Retina (tissue), 1 donor: Measurements from ENCODE around the gene SLC8A1.

Experiments used
- DNase-seq: peaks from one replicate; pipeline ENCODE4 v3.0.0-alpha.2; 2016

Gene SLC8A1

GRCh38 chr2:40261042-40261441 is 190.8 kb downstream of the SLC8A1 start:
- DNase-seq: no peak

- no peak for DNase-seq
Measured at GRCh38 chr2:40260437-40260836, 191.5 kb downstream of the SLC8A1 start.

- DNase-seq: no peak
Measured at GRCh38 chr2:40259900-40260299, 192.0 kb downstream of the SLC8A1 start.

- DNase-seq: no peak
Measured at GRCh38 chr2:40258135-40258457, 193.8 kb downstream of the SLC8A1 start.

DNA sequence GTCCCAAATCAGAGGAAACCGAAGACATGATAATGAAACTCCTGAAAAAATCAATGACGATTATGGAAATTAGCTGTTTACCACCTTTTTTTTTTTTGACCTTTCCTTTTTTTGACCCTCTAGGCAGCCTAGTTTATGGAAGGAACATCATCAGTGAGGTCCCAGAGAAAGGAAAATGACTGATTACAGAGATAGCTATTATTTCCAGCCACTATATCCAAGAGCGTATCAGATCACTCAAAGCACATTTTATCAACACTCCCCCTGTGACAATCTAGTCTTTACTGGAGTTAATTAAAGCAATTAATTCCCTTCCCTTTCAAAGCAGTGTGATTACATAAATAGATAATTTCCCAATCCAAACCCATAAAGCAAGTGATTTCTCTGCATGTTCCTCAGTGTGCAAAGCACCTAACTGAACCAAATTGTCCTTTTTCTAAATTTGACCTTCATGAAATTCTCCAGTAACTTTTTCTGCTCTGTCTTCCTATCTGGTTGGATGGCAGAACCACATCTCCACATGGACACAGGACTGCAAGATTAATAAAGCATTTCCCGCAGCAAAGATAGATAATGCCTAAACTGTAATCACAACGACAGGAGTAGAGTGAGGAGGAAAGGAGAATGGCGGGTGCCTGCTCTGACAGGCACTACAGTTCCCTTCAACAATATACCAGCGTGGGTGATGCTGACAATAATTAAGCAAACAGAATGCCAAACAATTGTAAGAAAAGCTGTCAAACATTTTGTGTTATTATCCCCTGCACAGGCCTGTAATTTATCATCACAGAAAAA is 194.4 kb downstream of the SLC8A1 start:
- no peak for DNase-seq

DNA sequence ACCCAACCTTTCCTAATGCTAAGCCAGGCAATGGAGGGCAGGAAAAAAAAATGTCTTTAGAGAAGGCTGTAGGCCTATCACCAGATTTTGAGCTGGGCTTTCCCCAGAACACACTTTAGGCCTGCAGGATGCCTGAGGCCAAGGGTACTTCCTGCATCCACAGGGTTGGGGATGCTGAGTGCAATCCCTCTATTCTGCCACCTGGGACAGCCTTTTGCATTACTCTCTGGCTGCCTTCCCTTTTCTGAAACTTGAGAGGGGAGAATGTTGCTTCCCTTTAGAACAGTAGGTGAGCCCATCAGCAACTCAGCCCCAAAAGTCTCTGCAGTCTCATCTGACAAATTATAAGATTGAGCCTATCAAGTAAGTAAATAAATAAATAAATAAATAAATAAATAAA is 195.2 kb downstream of the SLC8A1 start:
- DNase-seq: no peak

DNA sequence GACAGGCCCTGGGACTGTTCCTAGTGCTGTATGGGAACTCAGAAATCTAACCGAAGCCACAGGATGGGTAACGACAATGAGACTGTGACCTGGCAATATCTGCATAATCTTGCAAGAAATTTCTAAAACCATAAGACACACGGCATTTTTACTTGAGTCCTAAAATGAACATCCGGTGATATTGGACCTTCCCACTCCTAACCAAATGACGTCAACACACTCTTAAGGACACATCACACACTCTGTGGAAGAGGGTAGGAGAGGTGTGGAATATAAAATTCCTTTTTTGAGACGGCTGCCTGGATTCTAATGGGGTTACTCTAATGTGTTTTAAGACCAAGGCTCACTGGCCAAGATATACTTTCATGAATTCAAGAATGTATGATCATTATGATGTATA is 195.9 kb downstream of the SLC8A1 start:
- DNase-seq: no peak

DNA sequence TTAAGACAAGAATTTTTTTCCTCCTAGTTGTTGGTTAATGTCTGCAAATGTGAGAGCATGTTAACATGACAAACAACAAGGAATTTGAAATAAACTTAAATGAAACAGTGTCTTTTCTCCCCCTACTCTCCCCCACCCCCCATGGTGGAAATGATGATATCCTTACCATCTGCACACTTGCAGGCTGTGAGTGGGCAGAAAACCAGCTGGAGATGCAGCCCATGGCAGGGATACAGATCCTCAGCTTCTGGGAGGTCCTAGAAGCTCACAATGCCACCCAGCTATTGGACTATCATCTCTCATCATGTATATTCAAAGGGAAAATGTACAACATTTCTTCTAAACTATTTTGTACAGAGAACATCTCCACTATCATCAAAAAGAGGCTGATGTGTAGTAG is 196.8 kb downstream of the SLC8A1 start:
- DNase-seq: no peak

GRCh38 chr2:40254611-40255010 is 197.3 kb downstream of the SLC8A1 start:
- no peak for DNase-seq

DNA sequence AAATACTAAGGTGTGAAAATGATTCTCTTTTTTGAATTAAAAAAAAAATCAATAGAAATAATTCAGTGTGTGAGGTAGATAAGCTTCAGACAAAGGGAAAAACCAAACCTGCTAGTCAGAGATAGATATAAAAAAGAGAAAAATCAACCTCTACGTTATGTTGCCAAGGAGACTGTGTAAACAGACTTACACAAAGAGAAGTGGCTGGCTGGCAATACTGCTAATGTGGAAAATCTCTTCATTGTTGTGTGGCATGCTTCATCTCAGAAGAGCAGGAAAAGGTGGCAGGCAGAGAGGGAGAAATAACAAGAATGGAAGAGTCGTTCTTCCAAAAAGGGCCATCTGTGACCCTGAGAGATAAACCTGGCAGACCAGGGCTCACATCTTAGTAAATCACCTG is 200.8 kb downstream of the SLC8A1 start:
- DNase-seq: no peak

DNA sequence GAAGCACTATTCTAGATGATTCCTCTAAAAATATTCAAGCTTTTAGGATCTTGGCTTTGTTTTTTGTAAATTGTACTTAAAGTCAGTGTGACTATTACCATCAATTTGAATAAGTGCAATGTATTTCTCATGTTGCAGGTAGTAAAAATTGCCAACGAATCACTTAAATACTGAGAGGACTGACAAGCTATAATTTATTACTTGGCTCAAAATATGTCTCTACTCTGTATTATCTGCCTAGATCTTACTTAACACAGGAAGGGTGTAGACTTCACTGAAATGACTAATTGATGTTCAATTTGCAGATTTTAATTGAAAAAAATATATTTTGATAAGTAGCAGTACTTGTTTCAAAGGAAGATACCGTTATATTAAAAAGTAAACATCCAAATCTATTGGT is 202.3 kb downstream of the SLC8A1 start:
- DNase-seq: no peak

DNA sequence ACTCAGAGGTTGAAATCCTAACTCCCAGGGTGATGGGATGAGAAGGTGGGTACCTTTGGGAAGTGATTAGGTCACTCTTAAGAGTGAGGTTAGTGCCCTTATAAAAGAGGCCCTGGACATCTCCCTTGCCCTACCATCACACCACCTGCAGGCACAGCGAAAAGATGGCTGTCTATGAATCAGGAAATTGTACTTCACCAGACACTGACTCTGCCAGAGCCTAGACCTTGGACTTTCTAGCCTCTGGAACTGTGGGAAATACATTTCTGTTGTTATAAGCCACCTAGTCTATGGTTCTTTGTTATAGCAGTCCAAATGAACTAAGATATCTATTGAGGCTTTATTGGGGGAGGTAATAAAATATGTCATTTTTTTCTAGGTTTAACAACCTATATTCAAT is 203.6 kb downstream of the SLC8A1 start:
- DNase-seq: no peak

DNA sequence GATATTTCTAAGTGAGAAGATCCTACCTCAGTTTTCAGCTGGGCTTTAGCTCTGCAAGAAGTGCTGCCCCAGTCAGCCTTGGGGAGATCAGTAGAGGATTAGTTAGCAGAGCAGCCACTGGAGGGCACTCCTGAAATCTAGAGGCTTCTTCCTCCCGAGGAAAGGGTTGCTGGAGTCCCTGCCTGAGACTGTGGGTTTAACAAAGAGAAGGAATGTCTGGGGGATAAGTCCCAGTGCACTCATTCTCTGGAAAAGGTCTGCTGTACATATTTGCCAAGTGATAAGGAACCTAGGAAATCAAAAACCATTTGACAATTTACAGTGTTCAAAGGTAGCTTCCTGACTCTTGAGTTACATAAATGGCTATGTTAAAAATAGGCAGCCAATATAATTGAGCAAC is 207.2 kb downstream of the SLC8A1 start:
- peak; percentile 35 for DNase-seq

- DNase-seq: no peak
Measured at GRCh38 chr2:40244251-40244650, 207.6 kb downstream of the SLC8A1 start.

DNA sequence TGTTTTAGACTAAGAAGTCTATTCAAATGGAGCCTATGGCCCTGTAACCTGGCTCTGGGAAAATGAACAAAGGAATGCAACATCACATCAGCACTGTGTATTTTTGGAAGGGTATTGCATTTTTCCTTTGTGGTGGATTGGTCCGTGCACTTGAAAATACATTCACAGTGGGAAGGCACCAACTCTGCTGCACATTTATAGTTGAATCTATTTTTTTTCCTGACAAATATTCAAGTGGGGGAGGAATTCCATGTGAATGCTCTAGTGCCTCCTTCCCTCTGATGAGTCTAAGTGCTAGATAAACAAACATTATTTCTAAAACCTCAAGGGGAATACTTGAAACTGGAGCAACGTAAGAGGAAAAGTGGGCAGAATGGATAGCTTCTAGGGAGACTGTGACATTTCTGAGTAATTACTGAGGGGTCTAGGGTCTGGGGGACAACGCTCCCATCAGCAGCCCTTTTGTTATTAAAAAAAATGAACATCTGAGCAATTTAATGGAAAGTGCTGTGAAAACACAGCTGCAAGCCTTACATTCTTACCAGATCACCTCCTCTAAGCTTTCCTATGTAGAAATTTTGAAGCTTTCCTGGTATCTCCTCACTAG is 208.2 kb downstream of the SLC8A1 start:
- peak; percentile 38 for DNase-seq

DNA sequence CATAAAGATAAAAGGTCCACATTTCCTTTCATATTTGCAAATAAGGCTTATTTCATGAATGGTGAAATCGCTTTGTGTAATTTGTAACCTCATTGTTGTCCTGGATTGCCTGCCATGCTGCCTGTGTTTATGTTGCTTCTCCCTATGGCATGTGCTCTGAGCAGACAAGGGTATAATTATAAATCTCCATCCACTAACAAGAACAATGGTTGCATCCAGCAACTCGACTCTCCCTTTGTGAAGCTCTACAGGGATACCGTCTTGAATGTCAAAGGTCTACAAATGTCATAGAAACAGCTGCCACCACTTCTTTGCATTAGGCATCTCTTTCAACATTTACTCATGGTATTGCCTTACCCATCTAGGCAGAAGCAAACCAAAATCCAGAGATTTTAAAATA is 209.6 kb downstream of the SLC8A1 start:
- peak; percentile 53 for DNase-seq

GRCh38 chr2:40240070-40240469 is 211.8 kb downstream of the SLC8A1 start:
- no peak for DNase-seq

- DNase-seq: no peak
Measured at GRCh38 chr2:40230707-40231432, 221.0 kb downstream of the SLC8A1 start.

- no peak for DNase-seq
Measured at GRCh38 chr2:40230186-40230585, 221.7 kb downstream of the SLC8A1 start.

GRCh38 chr2:40228310-40228709 is 223.6 kb downstream of the SLC8A1 start:
- no peak for DNase-seq

DNA sequence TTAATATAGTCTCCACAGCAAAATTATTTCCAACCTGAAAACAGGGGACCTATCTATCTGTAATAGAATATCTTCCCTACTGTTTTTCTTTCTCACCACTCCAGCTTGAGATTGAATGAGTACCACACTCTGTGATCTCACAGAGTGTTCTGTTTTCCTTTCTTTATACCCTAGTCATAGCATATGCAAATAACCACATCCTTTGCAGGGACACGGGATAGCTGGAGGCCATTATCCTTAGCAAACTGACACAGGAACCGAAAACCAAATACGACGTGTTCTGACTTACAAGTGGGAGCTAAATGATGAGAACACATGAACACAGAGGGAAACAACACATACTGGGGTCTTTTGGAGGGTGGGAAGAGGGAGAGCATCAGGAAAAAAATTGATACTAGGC is 224.7 kb downstream of the SLC8A1 start:
- no peak for DNase-seq

DNA sequence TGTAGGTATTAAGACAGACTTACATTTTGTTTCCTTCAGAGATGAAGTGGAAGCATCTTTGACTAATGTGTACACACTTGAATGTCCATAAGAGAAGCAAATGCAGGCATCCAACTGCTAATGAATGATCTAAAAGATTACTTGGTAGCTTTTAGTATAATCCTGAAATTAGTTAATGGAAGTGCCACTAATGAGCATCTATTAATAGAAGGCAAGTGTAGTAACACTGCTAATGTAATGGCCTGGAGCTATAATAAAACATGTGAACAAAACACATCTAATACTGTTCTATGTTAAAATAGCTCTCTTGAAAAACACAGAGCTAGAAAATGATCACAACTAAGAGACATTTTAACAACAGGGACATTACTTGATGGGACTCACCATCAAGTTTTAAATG is 225.3 kb downstream of the SLC8A1 start:
- DNase-seq: no peak

DNA sequence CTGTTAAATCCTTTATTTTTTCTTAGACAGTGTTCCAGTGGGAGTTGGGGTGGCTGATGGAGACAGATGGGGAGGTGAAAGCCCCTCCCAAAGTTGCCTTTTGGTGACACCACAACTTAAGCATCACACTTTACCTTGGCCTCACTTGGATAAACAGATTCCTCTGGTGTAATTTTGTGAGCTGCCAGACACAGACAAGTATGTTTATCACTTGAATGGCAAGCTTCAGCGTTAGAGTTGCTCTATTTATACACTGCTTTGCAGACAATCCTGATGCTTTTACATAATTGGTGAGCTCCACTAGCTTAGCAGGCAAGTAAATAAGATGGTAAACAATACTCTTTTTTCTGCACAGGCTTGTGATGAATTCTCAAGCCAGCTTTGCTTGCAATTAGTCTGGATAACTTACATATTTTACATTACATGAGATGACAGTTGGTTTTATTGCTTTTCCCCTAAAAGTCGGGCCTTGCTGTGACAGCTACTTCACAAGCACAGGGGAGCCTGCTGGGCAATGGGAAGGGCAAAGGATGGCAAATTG is 226.2 kb downstream of the SLC8A1 start:
- no peak for DNase-seq

- no peak for DNase-seq
Measured at GRCh38 chr2:40224318-40224717, 227.6 kb downstream of the SLC8A1 start.
